Ectodermal cell (in vitro differentiated cells): Measurements from ENCODE around the gene TOP2B.

Experiments
- H3K27ac ChIP-seq: 2 replicates; pipeline ENCODE4 v1.7.0; 2013; ENCODE audit warnings: mild to moderate bottlenecking, low read depth, low read length; ENCODE audit not compliant: insufficient read depth, poor library complexity, severe bottlenecking
- H3K27me3 ChIP-seq: 2 replicates; pipeline ENCODE4 v1.7.0; 2013; ENCODE audit warnings: mild to moderate bottlenecking, low read length; ENCODE audit not compliant: insufficient read depth, control insufficient read depth, poor library complexity, severe bottlenecking
- H3K36me3 ChIP-seq: one replicate; pipeline ENCODE4 v1.7.0; 2013; ENCODE audit warnings: low read length; ENCODE audit not compliant: control insufficient read depth, insufficient read depth
- H3K4me1 ChIP-seq: one replicate; pipeline ENCODE4 v1.7.0; 2013; ENCODE audit warnings: low read length; ENCODE audit not compliant: control insufficient read depth, insufficient read depth
- H3K4me3 ChIP-seq: 2 replicates; pipeline ENCODE4 v1.7.0; 2013; ENCODE audit warnings: low read depth, low read length, control low read depth; ENCODE audit not compliant: insufficient read depth
- H3K9me3 ChIP-seq: 2 replicates; pipeline ENCODE4 v1.7.0; 2013; ENCODE audit warnings: mild to moderate bottlenecking, low read length, moderate library complexity; ENCODE audit not compliant: control insufficient read depth
- WGBS, 2 experiments: methylation state at CpG; one replicate each; pipeline ENCODE4 v1.1.7; 2013; ENCODE audit warnings: missing lambda C conversion rate in 2 of 2; 5-methylcytosine and 5-hydroxymethylcytosine counted together

The TOP2B gene

DNA sequence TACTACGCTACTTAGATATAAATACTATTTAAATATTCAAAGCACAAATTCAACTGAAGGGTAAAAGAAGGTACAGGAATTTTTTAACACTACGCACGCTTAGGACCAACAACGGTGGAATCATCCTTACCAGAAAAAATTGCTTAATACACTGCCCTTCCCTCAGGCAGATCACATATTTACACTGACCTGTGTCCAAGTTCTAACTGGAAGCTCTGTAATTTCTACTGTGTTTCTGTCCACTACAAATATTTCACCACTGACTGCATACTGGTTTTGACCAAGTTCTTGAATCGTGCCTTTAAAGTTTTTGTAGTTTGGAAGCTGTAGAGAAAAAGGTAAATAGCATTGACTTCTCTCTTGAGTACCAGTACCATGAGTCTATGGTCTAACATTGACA lies 44.2 kb downstream of the TOP2B start:
- Histone ChIP-seq H3K4me3 (no peak overlapping the region), H3K4me1 (no peaks in the 10 kb centered on the region), H3K9me3 (no peaks in the 10 kb centered on the region), H3K36me3 (peaks cover 25% of the 10 kb centered on the region), H3K27ac (no peak overlapping the region), H3K27me3 (no peaks in the 10 kb centered on the region)
- WGBS, 2 experiments: 90 to 93% methylated on average over 3 to 4 of the region's 5 CpGs

DNA sequence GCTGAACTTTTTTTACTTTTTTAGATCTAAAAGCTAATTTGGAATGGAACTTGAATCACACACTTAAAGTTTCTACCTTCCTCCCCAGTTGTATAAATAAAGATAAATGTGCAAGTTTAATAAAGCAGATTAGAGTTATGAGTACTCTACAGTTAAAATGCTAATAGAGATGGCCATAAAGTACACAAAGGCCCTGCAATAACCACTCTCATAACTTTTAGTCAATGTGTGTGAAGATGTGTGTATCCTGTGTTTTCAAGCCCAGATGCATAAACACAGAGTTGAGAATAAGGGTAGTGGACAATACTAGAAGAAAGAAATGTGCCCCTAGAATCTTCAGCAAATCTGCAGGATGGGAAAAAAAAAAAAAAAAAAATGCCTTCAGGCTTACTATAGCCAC lies 45.3 kb downstream of the TOP2B start:
- H3K36me3 ChIP-seq: peaks cover 18% of the 10 kb centered on the region

DNA sequence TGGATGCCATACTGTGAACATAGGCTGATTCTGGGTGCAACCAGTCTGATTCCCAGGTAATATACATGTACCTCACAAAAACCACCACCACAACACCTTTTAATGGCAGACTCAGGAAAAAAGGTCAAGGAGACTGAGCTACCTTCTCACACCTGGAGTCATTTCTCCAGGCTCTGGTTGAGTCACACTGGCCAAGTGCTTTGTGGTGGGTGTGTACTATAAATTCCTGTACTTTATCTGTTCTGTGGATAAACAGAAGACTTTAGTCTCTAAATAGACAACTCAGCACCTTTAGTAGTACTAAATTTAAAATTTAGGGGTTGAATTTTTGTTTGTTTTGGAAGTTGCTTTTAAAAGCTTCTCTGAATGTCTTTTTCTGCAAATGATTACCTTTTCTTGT lies 46.7 kb downstream of the TOP2B start:
- H3K36me3 ChIP-seq: peaks cover 17% of the 10 kb centered on the region

More for the DNA sequence above, 45.3 kb downstream of the TOP2B start:
- Histone ChIP-seq H3K27ac (no peak overlapping the region), H3K4me3 (no peak overlapping the region), H3K27me3 (no peaks in the 10 kb centered on the region), H3K9me3 (no peaks in the 10 kb centered on the region), H3K4me1 (no peaks in the 10 kb centered on the region)

DNA sequence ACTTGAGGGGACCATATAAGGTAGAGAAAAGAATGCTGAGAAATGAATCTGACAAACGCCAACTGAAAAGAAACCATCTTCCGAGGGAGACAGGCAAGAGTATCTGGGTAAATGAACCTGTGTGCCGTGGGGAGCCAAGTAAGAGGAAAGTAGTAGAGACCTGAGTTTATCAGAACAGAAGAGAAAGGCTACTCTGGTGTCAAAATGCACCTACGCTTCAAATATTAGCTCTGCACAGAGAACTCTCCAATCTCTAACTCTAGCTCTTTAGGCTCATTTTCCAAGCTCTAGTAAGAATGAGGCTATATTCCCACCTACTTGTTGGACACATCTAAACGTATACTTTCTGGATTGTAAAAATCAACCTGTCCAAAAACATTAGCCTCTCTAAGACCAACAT lies 53.5 kb downstream of the TOP2B start:
- Histone ChIP-seq H3K27ac (no peak overlapping the region), H3K9me3 (no peaks in the 10 kb centered on the region), H3K27me3 (no peaks in the 10 kb centered on the region), H3K36me3 (peaks cover 13% of the 10 kb centered on the region), H3K4me1 (no peaks in the 10 kb centered on the region), H3K4me3 (no peak overlapping the region)
- WGBS, 2 experiments: 93 to 96% methylated on average over 5 of the region's 5 CpGs

More for the DNA sequence above, 46.7 kb downstream of the TOP2B start:
- Histone ChIP-seq H3K27me3 (no peaks in the 10 kb centered on the region), H3K9me3 (no peaks in the 10 kb centered on the region), H3K27ac (no peak overlapping the region), H3K4me1 (no peaks in the 10 kb centered on the region), H3K4me3 (no peak overlapping the region)

DNA sequence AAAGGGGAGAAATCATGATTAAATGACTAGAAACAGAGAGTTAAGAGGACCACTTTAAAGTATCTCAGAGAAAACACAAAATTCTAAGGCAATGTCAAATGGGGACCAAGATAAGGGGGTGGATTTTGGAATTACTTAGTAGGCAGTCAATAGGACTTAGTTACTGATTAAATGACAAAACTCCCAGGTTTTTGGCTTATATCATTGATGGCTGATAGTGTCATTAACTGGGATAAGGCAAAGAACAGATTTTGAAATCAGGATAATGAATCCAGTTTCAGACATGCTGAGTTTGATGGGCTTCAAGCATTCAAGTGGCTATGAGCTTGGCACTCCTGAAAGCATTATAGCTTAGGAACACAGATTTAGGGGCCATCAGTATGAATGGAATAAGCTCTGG lies 53.9 kb downstream of the TOP2B start:
- H3K27me3 ChIP-seq: no peaks in the 10 kb centered on the region
- H3K9me3 ChIP-seq: no peaks in the 10 kb centered on the region
- H3K36me3 ChIP-seq: peaks cover 13% of the 10 kb centered on the region
- H3K4me1 ChIP-seq: no peaks in the 10 kb centered on the region
- no peak overlapping the region for H3K4me3 ChIP-seq
- no peak overlapping the region for H3K27ac ChIP-seq

DNA sequence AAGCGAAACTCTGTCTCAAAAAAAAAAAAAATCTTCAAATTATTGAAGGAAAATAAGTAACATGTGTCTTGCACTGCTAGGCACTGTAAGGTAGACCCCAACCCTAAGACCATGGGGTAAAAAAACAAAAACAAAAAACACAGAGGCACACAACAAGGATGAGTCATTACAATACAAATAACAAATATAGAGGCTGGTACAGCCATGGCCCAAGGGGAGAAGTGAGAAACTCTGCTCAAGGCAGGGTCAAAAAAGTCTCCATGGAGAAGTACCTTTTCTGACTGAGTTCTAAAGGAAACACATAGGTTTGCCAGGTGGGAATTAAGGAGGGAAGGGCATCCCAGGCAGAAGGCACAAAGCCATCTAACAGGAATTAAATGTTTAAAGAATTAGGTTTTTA lies 54.5 kb downstream of the TOP2B start:
- Histone ChIP-seq H3K4me1 (no peaks in the 10 kb centered on the region), H3K4me3 (no peak overlapping the region), H3K9me3 (no peaks in the 10 kb centered on the region), H3K27ac (no peak overlapping the region), H3K36me3 (peaks cover 13% of the 10 kb centered on the region), H3K27me3 (no peaks in the 10 kb centered on the region)
- 86 to 100% methylated on average over 1 of the region's 1 CpG for WGBS, 2 experiments

DNA sequence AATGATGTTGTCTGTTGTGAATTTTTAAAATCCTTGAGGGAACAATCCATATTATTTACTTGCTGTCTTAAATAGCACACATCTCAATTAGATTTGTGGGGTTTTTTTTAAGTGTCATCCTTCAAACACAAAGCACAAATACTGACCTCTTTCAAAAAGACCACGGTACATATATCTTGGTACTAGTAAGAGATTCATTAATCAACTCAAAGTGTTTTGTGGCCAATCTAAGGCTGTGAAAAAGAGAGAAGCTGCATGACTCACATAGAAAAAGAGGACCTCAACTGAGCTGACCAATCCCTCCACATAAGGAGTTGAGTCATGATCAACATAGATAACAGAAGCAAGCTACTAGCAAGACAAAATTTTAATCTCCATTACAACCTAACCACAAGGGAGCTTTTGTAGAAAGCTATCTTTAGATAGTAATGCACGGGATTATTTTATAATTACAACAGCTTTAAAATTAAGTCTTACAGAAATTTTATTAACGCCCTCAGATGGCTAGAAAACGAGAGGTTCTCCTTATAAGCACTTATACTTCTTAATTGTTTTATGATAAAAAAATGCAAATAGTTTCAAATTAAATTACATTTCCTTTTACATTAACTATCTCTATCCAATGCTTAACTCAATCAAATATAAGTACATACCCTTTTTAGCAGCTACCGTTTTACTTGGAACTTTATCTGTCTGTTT lies 60.5 kb downstream of the TOP2B start:
- no peak overlapping the region for H3K27ac ChIP-seq
- peaks cover 7% of the 10 kb centered on the region for H3K36me3 ChIP-seq
- no peaks in the 10 kb centered on the region for H3K9me3 ChIP-seq
- H3K27me3 ChIP-seq: no peaks in the 10 kb centered on the region
- WGBS, 2 experiments: 95 to 97% methylated on average over 2 of the region's 5 CpGs
- H3K4me3 ChIP-seq: no peak overlapping the region
- no peaks in the 10 kb centered on the region for H3K4me1 ChIP-seq

DNA sequence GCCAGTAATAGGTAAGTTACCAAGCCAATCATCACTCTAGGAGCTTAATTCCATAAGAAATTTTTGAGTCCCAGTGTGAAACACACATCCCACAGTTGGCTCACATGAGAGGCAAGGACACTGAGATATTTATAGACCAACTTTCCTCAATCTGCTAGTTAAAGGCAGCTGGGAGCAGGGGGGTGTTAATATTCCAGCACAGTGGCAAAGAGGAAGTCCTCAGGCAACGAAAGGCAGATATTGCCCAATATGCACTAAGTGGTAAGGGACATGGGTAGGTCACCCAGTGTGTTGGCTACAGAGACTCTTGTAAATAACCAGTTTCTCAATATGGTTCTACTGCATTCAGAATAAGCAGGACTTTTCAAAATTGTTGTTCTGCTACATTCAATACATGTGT lies 61.0 kb downstream of the TOP2B start:
- Histone ChIP-seq H3K36me3 (peaks cover 9% of the 10 kb centered on the region), H3K27ac (no peak overlapping the region)

DNA sequence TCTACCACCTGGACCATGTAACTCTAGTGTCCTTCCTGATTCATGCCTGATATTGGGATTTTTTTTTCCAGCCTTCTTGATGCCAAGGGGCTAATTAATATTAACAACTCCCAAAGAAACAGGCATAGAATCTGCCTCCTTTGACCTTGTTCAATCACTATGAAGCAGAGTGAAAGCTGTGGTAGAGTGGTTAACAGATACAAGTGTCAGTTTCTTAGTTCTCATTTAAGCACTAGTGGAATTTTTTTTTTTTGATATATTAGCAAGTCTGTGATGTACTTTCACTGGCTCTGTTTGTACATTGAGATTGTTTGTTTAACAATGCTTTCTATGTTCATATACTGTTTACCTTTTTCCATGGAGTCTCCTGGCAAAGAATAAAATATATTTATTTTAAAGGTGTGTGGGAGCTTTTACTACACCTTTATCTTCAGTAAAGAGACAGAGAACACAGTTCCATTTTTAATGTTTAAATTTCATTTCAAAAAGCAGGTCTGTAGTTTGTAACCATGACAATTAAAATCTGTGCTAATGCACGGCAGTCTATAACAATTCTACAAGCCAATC lies 67.1 kb downstream of the TOP2B start:
- Histone ChIP-seq H3K36me3 (peaks cover 23% of the 10 kb centered on the region), H3K27ac (no peak overlapping the region), H3K4me3 (no peak overlapping the region), H3K9me3 (no peaks in the 10 kb centered on the region), H3K27me3 (no peaks in the 10 kb centered on the region), H3K4me1 (no peaks in the 10 kb centered on the region)
- WGBS, 2 experiments: 100% methylated on average over 1 of the region's 1 CpG

More for the DNA sequence above, 61.0 kb downstream of the TOP2B start:
- H3K4me1 ChIP-seq: no peaks in the 10 kb centered on the region
- no peaks in the 10 kb centered on the region for H3K9me3 ChIP-seq
- H3K27me3 ChIP-seq: no peaks in the 10 kb centered on the region
- no peak overlapping the region for H3K4me3 ChIP-seq
- WGBS, 2 experiments: 96 to 98% methylated on average over 1 of the region's 1 CpG

DNA sequence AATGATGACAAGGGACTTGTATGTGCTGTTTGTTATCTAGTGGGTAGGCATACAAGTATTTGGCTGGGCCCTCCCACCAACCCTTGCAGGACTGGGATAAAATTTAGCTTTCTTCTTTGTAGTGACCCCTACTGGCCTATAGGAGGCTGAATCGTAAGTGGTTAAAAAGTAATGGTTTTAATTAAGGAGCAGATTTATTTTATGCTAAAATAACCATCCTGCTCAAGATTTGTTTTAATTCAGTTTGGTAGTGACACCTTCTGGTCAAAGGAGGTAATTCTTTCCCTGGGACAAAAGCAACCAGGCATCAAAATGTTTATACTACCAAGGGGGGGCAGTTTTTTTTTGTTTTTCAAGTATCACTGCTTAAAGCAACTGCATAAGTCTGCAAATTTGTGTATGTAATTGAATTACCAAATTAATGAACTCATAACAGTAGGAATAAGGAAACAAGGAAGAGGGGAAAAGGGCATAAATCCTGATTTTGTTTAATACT lies 70.7 kb downstream of the TOP2B start:
- Histone ChIP-seq H3K9me3 (no peaks in the 10 kb centered on the region), H3K27ac (no peak overlapping the region), H3K4me1 (no peaks in the 10 kb centered on the region), H3K4me3 (no peak overlapping the region), H3K27me3 (no peaks in the 10 kb centered on the region), H3K36me3 (peaks cover 19% of the 10 kb centered on the region)
- 0% methylated on average over 1 of the region's 1 CpG for WGBS, 2 experiments
